Ascending aorta (tissue), 2 donors: ENCODE measurements around the gene ZNF469. TPM values are rescaled to one million over a fixed set of nuclear protein-coding genes. Genes with fewer than 3 reads are reported as not detected.

ENCODE experiments used
- DNase-seq, 2 donors: peaks; one replicate each; pipeline ENCODE4 v3.0.0-alpha.2; 2019; ENCODE audit warnings: low spot score in 2 of 2
- H3K27ac ChIP-seq, 2 donors: fragments of 200-600 bp; sonication (generic); one replicate each; pipeline ENCODE4 v1.5.1; 2016 to 2017; ENCODE audit warnings: mild to moderate bottlenecking in 1 of 2
- H3K27me3 ChIP-seq: fragments of 200-600 bp; sonication (generic); one replicate; pipeline ENCODE4 v1.5.1; 2017
- H3K36me3 ChIP-seq, 2 donors: fragments of 200-600 bp; sonication (generic); one replicate each; pipeline ENCODE4 v1.5.1; 2016
- H3K4me1 ChIP-seq, 2 donors: fragments of 200-600 bp; sonication (generic); one replicate each; pipeline ENCODE4 v1.5.1; 2016 to 2017; ENCODE audit warnings: mild to moderate bottlenecking in 1 of 2
- H3K4me3 ChIP-seq, 2 donors: fragments of 200-600 bp; sonication (generic); one replicate each; pipeline ENCODE4 v1.5.1; 2016 to 2017; ENCODE audit warnings: mild to moderate bottlenecking in 1 of 2
- H3K9me3 ChIP-seq, 2 donors: fragments of 200-600 bp; sonication (generic); one replicate each; pipeline ENCODE4 v1.5.1; 2016
- CTCF ChIP-seq, 3 experiments: fragments of 200-600 bp in 2 of 3; fragments of 450-650 bp in 1 of 3; sonication (generic) in 2 of 3; IDR thresholded peaks; one replicate each; pipeline ENCODE4 v1.5.1; 2016 to 2019; ENCODE audit warnings: antibody characterized with exemption in 3 of 3, mild to moderate bottlenecking in 1 of 3, moderate library complexity in 1 of 3
- intact Hi-C: fragments of 100-400 bp; cut with DNase I; formaldehyde crosslinking; loops from one replicate; pipeline ENCODE4 v1.15.1; 2023
- total RNA-seq: library from RNA; depleted of rRNA; stranded (reverse); fragments of >200 nt; gene quantifications from one replicate; pipeline ENCODE4 v1.1.0, GENCODE V29; 2016

ZNF469 gene
- total RNA-seq, 1 donor from 2014 or later = 3.0 TPM

DNA sequence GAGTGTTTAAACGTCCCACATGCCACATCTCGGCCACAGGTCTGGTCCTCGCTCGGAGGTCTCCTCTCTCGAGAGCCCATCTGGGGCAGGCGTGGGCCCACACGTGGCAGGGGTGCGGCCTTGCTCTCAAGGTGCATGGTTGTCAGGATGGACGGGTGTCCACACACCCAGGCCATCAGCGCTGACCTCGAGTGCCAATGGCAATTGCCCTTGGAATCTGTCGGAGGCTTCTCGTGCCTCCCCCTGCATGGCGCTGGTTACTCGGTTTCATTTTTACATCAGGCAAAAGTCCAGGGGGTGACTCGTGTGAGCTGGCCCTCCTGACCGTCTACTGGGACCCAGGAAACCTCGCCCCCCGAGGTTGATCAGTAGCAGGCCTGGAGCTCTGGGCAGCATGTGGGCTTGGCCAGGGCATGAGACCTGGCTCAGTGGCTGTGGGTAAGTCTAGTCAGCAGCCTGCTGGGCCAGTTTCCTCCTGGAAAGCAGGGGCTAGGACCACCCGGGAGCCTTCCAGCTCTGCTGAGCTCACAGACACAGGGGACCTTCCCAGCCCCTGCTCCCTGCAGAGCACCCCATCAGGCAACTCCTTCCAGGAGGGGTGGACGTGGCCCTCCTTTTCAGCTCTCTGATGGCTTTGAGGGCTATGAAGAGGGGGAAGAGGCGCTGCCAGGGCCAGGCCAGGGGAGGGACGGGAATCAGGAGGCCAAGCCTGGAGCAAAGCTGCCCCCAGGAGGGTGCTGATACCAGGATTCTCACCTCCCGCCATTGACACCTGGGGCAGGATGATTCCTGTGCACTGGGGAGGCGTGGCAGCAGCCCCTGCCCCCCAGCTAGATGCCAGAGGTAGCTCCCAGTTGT is 3.7 kb upstream of the ZNF469 start:
- DNase-seq = no peak
- no peaks in the 10 kb centered on the region for H3K27me3 ChIP-seq
- no peaks in the 10 kb centered on the region for H3K36me3 ChIP-seq
- H3K27ac ChIP-seq = no peak overlapping the region
- intact Hi-C loops = no loop called here
- H3K4me1 ChIP-seq = peaks cover 0 to 5% of the 10 kb centered on the region in 2 donors
- TF ChIP-seq CTCF (IDR thresholded peaks at IDR 0.05) = no peak
- H3K9me3 ChIP-seq = no peaks in the 10 kb centered on the region
- no peak overlapping the region for H3K4me3 ChIP-seq

DNA sequence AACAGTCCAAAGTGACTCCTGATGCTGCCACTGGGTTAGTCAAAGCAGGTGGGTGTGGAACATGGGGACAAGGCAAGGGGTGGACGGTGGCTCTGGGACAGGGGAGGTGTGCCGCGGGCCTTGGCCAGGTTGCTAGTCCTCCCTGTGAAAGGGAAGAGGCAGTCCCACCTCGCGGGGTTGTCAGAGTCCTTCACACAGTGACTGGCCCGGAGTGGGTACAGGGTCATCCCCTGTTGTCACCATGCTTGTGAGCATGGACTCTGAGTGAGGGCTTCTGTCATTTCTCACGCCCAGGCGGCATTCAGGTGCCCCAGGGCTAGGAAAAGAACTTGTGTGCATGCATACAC is 3.1 kb upstream of the ZNF469 start:
- Histone ChIP-seq H3K27ac (no peak overlapping the region), H3K36me3 (no peaks in the 10 kb centered on the region), H3K9me3 (no peaks in the 10 kb centered on the region), H3K4me1 (peaks cover 0 to 10% of the 10 kb centered on the region in 2 donors), H3K27me3 (no peaks in the 10 kb centered on the region), H3K4me3 (no peak overlapping the region)
- no peak for TF ChIP-seq CTCF (IDR thresholded peaks at IDR 0.05)
- intact Hi-C loops = no loop called here
- DNase-seq = no peak

GRCh38 chr16:88380099-88380498 is 2.7 kb upstream of the ZNF469 start:
- Histone ChIP-seq H3K36me3 (no peaks in the 10 kb centered on the region), H3K9me3 (no peaks in the 10 kb centered on the region), H3K27ac (no peak overlapping the region), H3K27me3 (no peaks in the 10 kb centered on the region), H3K4me1 (peaks cover 0 to 10% of the 10 kb centered on the region in 2 donors), H3K4me3 (no peak overlapping the region)
- intact Hi-C loops = no loop called here
- DNase-seq = no peak
- no peak for TF ChIP-seq CTCF (IDR thresholded peaks at IDR 0.05)

- Histone ChIP-seq H3K36me3 (no peaks in the 10 kb centered on the region), H3K4me3 (no peak overlapping the region), H3K27me3 (no peaks in the 10 kb centered on the region), H3K27ac (no peak overlapping the region), H3K9me3 (no peaks in the 10 kb centered on the region), H3K4me1 (peaks cover 0 to 10% of the 10 kb centered on the region in 2 donors)
- intact Hi-C loops = no loop called here
- no peak for DNase-seq
- TF ChIP-seq CTCF (IDR thresholded peaks at IDR 0.05) = no peak
Observed at GRCh38 chr16:88380619-88381018, 2.1 kb upstream of the ZNF469 start.

- intact Hi-C loops = no loop called here
- Histone ChIP-seq H3K27me3 (no peaks in the 10 kb centered on the region), H3K36me3 (no peaks in the 10 kb centered on the region), H3K4me3 (no peak overlapping the region), H3K9me3 (no peaks in the 10 kb centered on the region), H3K27ac (no peak overlapping the region), H3K4me1 (peaks cover 0 to 10% of the 10 kb centered on the region in 2 donors)
- no peak for TF ChIP-seq CTCF (IDR thresholded peaks at IDR 0.05)
- DNase-seq = no peak
Observed at GRCh38 chr16:88381820-88382451, 823 bp upstream of the ZNF469 start.
